ENCODE results near the gene ARHGDIG. TPM values are rescaled to one million over a fixed set of nuclear protein-coding genes. Genes with fewer than 3 reads are reported as not detected.
"Not testable (repeated sequence)": the region's sequence is repeated elsewhere in the genome, so short reads cannot be mapped to it uniquely, and the experiment has no call there.

Gene ARHGDIG
- total RNA-seq, 2 donors from 2014 or later: 5.9 to 6.8 TPM

GRCh38 chr16:322476-323143 is 42.2 kb downstream of the ARHGDIG start:
- no peak for TF ChIP-seq CTCF (IDR thresholded peaks at IDR 0.05)
- Histone ChIP-seq H3K4me3 (no peak overlapping the region), H3K27me3 (no peaks in the 10 kb centered on the region), H3K27ac (no peak overlapping the region), H3K4me1 (peaks cover 0 to 32% of the 10 kb centered on the region in 2 donors), H3K36me3 (peaks cover 4% of the 10 kb centered on the region), H3K9me3 (no peaks in the 10 kb centered on the region)
- no peak for DNase-seq (ENCODE audit: low spot score)

GRCh38 chr16:324201-324450 is 43.7 kb downstream of the ARHGDIG start:
- H3K27me3 ChIP-seq: no peaks in the 10 kb centered on the region
- peaks cover 0 to 38% of the 10 kb centered on the region in 2 donors for H3K4me1 ChIP-seq
- H3K4me3 ChIP-seq: no peak overlapping the region
- TF ChIP-seq CTCF (IDR thresholded peaks at IDR 0.05): no peak
- no peaks in the 10 kb centered on the region for H3K9me3 ChIP-seq
- peaks cover 2% of the 10 kb centered on the region for H3K36me3 ChIP-seq
- no peak for DNase-seq (ENCODE audit: low spot score)
- H3K27ac ChIP-seq: no peak overlapping the region

GRCh38 chr16:324451-325334 is 44.3 kb downstream of the ARHGDIG start:
- Histone ChIP-seq H3K4me3 (peak overlapping the region in 1 of 2 donors; percentile 12), H3K9me3 (no peaks in the 10 kb centered on the region), H3K36me3 (no peaks in the 10 kb centered on the region), H3K27me3 (no peaks in the 10 kb centered on the region), H3K4me1 (peaks cover 0 to 38% of the 10 kb centered on the region in 2 donors), H3K27ac (no peak overlapping the region)
- no peak for TF ChIP-seq CTCF (IDR thresholded peaks at IDR 0.05)
- DNase-seq (ENCODE audit: low spot score): no peak

GRCh38 chr16:325375-326145 is 45.2 kb downstream of the ARHGDIG start:
- H3K4me1 ChIP-seq: peaks cover 0 to 39% of the 10 kb centered on the region in 2 donors
- DNase-seq (ENCODE audit: low spot score): no peak

GRCh38 chr16:330741-331140 is 50.4 kb downstream of the ARHGDIG start:
- Histone ChIP-seq H3K4me1 (peaks cover 0 to 26% of the 10 kb centered on the region in 2 donors), H3K4me3 (no peak overlapping the region), H3K36me3 (no peaks in the 10 kb centered on the region), H3K27ac (no peak overlapping the region), H3K9me3 (no peaks in the 10 kb centered on the region), H3K27me3 (no peaks in the 10 kb centered on the region)
- no peak for TF ChIP-seq CTCF (IDR thresholded peaks at IDR 0.05)
- no peak for DNase-seq (ENCODE audit: low spot score)

More at GRCh38 chr16:325375-326145, 45.2 kb downstream of the ARHGDIG start:
- H3K4me3 ChIP-seq: peak overlapping the region in 1 of 2 donors; percentile 12
- H3K36me3 ChIP-seq: no peaks in the 10 kb centered on the region
- no peak for TF ChIP-seq CTCF (IDR thresholded peaks at IDR 0.05)
- no peaks in the 10 kb centered on the region for H3K9me3 ChIP-seq
- H3K27ac ChIP-seq: no peak overlapping the region
- H3K27me3 ChIP-seq: no peaks in the 10 kb centered on the region

GRCh38 chr16:331181-331814 is 50.9 kb downstream of the ARHGDIG start:
- H3K4me3 ChIP-seq; H3K27me3 ChIP-seq; H3K27ac ChIP-seq; DNase-seq (ENCODE audit: low spot score); H3K36me3 ChIP-seq; H3K9me3 ChIP-seq: not testable (repeated sequence)
- H3K4me1 ChIP-seq: peaks cover 0 to 31% of the 10 kb centered on the region in 2 donors

All from right atrium auricular region (tissue), 2 donors.